Transverse colon (tissue), 4 donors: ENCODE results near the gene MKI67.

Experiments used
- CTCF ChIP-seq, 5 experiments: fragments of 200-600 bp in 3 of 5; fragments of 450-650 bp in 2 of 5; sonication (generic) in 3 of 5; IDR thresholded peaks; 1 replicate in 2 of 5; 2 replicates in 3 of 5; pipeline ENCODE4 v1.5.1; 2016 to 2017; ENCODE audit warnings: antibody characterized with exemption in 5 of 5, inconsistent platforms in 3 of 5, mild to moderate bottlenecking in 2 of 5, moderate library complexity in 1 of 5
- EP300 ChIP-seq: sonication (generic); formaldehyde crosslinking; IDR thresholded peaks from one replicate; pipeline ENCODE4 v1.6.1; 2017; ENCODE audit warnings: antibody characterized with exemption, low read depth
- POLR2A ChIP-seq: fragments of 450-650 bp; IDR thresholded peaks from one replicate; pipeline ENCODE4 v1.6.1; 2016; ENCODE audit warnings: antibody characterized with exemption, mild to moderate bottlenecking, moderate library complexity
- POLR2AphosphoS5 ChIP-seq, 3 donors: sonication (generic); formaldehyde crosslinking; IDR thresholded peaks; one replicate each; pipeline ENCODE4 v1.6.1; 2016; ENCODE audit warnings: antibody characterized with exemption in 3 of 3

DNA sequence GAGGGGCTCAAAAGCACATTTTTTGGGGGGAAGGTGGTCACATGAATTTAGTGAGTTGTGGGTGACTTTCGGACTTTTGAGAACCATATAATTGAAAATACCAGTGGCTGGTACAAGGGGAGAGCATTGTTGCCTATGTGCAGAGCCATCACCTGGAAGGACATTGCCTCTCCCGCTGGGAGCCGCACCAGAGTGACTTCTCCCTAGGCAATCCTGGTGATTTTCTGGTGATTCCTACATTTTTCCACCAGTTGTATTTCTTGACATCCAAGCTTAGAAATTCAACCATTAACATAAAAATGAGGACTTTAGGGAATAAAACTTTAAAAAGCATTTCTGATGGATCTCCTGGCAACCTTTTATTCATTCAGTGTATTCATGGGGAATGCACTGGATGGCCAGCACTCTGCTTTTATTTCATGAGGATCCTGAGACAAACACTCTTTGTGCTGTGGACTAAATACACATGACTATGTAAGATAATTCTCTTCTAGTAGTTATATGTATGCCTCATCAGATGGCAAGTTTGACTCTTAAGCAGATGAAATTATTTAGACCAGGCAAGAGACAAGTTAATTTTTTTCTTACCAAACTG lies 41.8 kb upstream of the MKI67 start:
- TF ChIP-seq POLR2AphosphoS5 (IDR thresholded peaks at IDR 0.05) (no peak), POLR2A (no peak), CTCF (IDR thresholded peaks at IDR 0.05) (no peak), EP300 (no peak)
